ENCODE results near the gene CDC14B. TPM values are rescaled to one million over a fixed set of nuclear protein-coding genes. Genes with fewer than 3 reads are reported as not detected.

The CDC14B gene
- polyA plus RNA-seq, 1 donor from 2014 or later = 7.0 TPM

- Histone ChIP-seq H3F3A (ENCODE audit: insufficient read depth, low read length, poor library complexity, severe bottlenecking) (no peaks in the 10 kb centered on the region), H2AFZ (ENCODE audit: low read depth, low read length) (no peak overlapping the region), H3K4me2 (ENCODE audit: low read length) (no peak overlapping the region), H3K4me3 (ENCODE audit: low read length) (no peak overlapping the region), H3K9me3 (ENCODE audit: low read length) (no peaks in the 10 kb centered on the region), H3K9ac (ENCODE audit: low read length) (no peak overlapping the region), H3K27me3 (ENCODE audit: insufficient read depth, low read depth, low read length) (no peaks in the 10 kb centered on the region), H3K36me3 (ENCODE audit: insufficient read depth, low read length) (no peaks in the 10 kb centered on the region), H4K20me1 (ENCODE audit: insufficient read depth) (no peaks in the 10 kb centered on the region), H3K79me2 (replicated peaks; ENCODE audit: insufficient read depth, low read length) (peaks cover 4% of the 10 kb centered on the region), H3K9me2 (ENCODE audit: insufficient read depth, low read length) (no peaks in the 10 kb centered on the region), H3K27ac (ENCODE audit: low read length) (no peak overlapping the region)
- TF ChIP-seq, protein P1, sequence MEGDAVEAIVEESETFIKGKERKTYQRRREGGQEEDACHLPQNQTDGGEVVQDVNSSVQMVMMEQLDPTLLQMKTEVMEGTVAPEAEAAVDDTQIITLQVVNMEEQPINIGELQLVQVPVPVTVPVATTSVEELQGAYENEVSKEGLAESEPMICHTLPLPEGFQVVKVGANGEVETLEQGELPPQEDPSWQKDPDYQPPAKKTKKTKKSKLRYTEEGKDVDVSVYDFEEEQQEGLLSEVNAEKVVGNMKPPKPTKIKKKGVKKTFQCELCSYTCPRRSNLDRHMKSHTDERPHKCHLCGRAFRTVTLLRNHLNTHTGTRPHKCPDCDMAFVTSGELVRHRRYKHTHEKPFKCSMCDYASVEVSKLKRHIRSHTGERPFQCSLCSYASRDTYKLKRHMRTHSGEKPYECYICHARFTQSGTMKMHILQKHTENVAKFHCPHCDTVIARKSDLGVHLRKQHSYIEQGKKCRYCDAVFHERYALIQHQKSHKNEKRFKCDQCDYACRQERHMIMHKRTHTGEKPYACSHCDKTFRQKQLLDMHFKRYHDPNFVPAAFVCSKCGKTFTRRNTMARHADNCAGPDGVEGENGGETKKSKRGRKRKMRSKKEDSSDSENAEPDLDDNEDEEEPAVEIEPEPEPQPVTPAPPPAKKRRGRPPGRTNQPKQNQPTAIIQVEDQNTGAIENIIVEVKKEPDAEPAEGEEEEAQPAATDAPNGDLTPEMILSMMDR (IDR thresholded peaks at IDR 0.05; ENCODE audit: poor library complexity, severe bottlenecking) = no peak
- TF ChIP-seq TAF1 (IDR thresholded peaks at IDR 0.05; ENCODE audit: low read depth) (no peak), SMC3 (conservative IDR thresholded peaks at IDR 0.05; ENCODE audit: poor library complexity) (no peak), MXI1 (conservative IDR thresholded peaks at IDR 0.05; ENCODE audit: poor library complexity, severe bottlenecking) (no peak), POLR2AphosphoS5 (IDR thresholded peaks at IDR 0.05) (no peak), EZH2 (IDR thresholded peaks at IDR 0.05; ENCODE audit: borderline replicate concordance, insufficient read depth, low read length, poor library complexity, severe bottlenecking) (no peak), RAD21 (conservative IDR thresholded peaks at IDR 0.05) (no peak), EP300 (conservative IDR thresholded peaks at IDR 0.05; ENCODE audit: poor library complexity, severe bottlenecking) (no peak)
- TF ChIP-seq, protein P2, sequence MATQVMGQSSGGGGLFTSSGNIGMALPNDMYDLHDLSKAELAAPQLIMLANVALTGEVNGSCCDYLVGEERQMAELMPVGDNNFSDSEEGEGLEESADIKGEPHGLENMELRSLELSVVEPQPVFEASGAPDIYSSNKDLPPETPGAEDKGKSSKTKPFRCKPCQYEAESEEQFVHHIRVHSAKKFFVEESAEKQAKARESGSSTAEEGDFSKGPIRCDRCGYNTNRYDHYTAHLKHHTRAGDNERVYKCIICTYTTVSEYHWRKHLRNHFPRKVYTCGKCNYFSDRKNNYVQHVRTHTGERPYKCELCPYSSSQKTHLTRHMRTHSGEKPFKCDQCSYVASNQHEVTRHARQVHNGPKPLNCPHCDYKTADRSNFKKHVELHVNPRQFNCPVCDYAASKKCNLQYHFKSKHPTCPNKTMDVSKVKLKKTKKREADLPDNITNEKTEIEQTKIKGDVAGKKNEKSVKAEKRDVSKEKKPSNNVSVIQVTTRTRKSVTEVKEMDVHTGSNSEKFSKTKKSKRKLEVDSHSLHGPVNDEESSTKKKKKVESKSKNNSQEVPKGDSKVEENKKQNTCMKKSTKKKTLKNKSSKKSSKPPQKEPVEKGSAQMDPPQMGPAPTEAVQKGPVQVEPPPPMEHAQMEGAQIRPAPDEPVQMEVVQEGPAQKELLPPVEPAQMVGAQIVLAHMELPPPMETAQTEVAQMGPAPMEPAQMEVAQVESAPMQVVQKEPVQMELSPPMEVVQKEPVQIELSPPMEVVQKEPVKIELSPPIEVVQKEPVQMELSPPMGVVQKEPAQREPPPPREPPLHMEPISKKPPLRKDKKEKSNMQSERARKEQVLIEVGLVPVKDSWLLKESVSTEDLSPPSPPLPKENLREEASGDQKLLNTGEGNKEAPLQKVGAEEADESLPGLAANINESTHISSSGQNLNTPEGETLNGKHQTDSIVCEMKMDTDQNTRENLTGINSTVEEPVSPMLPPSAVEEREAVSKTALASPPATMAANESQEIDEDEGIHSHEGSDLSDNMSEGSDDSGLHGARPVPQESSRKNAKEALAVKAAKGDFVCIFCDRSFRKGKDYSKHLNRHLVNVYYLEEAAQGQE (IDR thresholded peaks at IDR 0.05; ENCODE audit: borderline replicate concordance) = no peak
Observed at GRCh38 chr9:96621618-96622017, 2.0 kb upstream of the CDC14B start.

DNA sequence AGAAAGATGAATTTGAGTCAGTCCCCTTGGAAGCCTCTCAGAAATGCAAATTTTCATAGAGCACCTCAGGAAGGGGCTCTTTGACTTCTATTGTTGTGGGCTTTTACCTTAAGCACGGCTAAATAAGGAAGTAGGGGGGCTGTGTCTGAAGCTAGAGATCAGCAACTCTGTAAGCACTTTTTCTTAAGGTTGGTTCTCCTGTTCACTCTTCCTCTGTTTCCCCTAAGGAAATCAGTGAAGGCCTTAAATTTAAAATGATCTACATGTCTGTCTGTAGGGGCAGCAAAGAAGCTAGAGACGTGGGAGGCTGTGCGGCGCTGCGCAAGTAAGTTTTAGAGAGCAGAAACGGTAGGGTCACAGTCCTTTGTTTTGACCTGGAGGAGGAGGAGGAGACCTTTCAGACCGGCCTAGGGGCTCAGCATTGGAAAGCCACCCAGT lies 1.2 kb upstream of the CDC14B start:
- Histone ChIP-seq H2AFZ (ENCODE audit: low read depth, low read length) (no peak overlapping the region), H4K20me1 (ENCODE audit: insufficient read depth) (no peaks in the 10 kb centered on the region), H3K9ac (ENCODE audit: low read length) (no peak overlapping the region), H3K4me3 (ENCODE audit: low read length) (no peak overlapping the region), H3K4me2 (ENCODE audit: low read length) (no peak overlapping the region), H3K36me3 (ENCODE audit: insufficient read depth, low read length) (no peaks in the 10 kb centered on the region), H3K79me2 (replicated peaks; ENCODE audit: insufficient read depth, low read length) (peaks cover 4% of the 10 kb centered on the region), H3K9me3 (ENCODE audit: low read length) (no peaks in the 10 kb centered on the region), H3K27ac (ENCODE audit: low read length) (no peak overlapping the region), H3K9me2 (ENCODE audit: insufficient read depth, low read length) (no peaks in the 10 kb centered on the region), H3K27me3 (ENCODE audit: insufficient read depth, low read depth, low read length) (no peaks in the 10 kb centered on the region), H3F3A (ENCODE audit: insufficient read depth, low read length, poor library complexity, severe bottlenecking) (no peaks in the 10 kb centered on the region)
- TF ChIP-seq, protein P2 (IDR thresholded peaks at IDR 0.05; ENCODE audit: borderline replicate concordance) = no peak
- TF ChIP-seq SMC3 (conservative IDR thresholded peaks at IDR 0.05; ENCODE audit: poor library complexity) (no peak), MXI1 (conservative IDR thresholded peaks at IDR 0.05; ENCODE audit: poor library complexity, severe bottlenecking) (no peak), TAF1 (IDR thresholded peaks at IDR 0.05; ENCODE audit: low read depth) (no peak), EP300 (conservative IDR thresholded peaks at IDR 0.05; ENCODE audit: poor library complexity, severe bottlenecking) (no peak)

Measured in neural cell (in vitro differentiated cells).